Neural crest cell (in vitro differentiated cells): ENCODE results near the gene MYL7. TPM values are rescaled to one million over a fixed set of nuclear protein-coding genes. Genes with fewer than 3 reads are reported as not detected.

ENCODE experiments used
- DNase-seq: peaks from one replicate; pipeline ENCODE4 v3.0.0; 2021; ENCODE audit warnings: low read depth, mixed read lengths, low spot score
- H3K27ac Mint-ChIP-seq: one replicate; pipeline ENCODE4 v1.8.0; 2021; ENCODE audit warnings: mild to moderate bottlenecking, mixed read lengths; ENCODE audit not compliant: unreplicated experiment
- H3K27me3 Mint-ChIP-seq: 2 replicates; pipeline ENCODE4 v1.8.0; 2021; ENCODE audit warnings: low read depth, mild to moderate bottlenecking, mixed read lengths
- H3K36me3 Mint-ChIP-seq: 2 replicates; pipeline ENCODE4 v1.8.0; 2021; ENCODE audit warnings: low read depth, mild to moderate bottlenecking, mixed read lengths
- H3K4me1 Mint-ChIP-seq: 2 replicates; pipeline ENCODE4 v1.8.0; 2021; ENCODE audit warnings: mixed read lengths
- H3K4me3 Mint-ChIP-seq: one replicate; pipeline ENCODE4 v1.8.0; 2021; ENCODE audit warnings: mild to moderate bottlenecking, mixed read lengths
- H3K9me3 Mint-ChIP-seq: 2 replicates; pipeline ENCODE4 v1.8.0; 2021; ENCODE audit warnings: mixed read lengths
- total RNA-seq: library from RNA; stranded (reverse); gene quantifications from 2 replicates; pipeline ENCODE4 v1.2.1, GENCODE V29; 2021
- TF ChIP-seq, protein P1 (sequence below): fragments of 200-600 bp; sonication (generic); conservative IDR thresholded peaks from 2 replicates; pipeline ENCODE4 v1.5.0; 2021; ENCODE audit warnings: antibody characterized with exemption, mild to moderate bottlenecking

The MYL7 gene
- total RNA-seq, 1 donor from 2014 or later, result not detected

DNA sequence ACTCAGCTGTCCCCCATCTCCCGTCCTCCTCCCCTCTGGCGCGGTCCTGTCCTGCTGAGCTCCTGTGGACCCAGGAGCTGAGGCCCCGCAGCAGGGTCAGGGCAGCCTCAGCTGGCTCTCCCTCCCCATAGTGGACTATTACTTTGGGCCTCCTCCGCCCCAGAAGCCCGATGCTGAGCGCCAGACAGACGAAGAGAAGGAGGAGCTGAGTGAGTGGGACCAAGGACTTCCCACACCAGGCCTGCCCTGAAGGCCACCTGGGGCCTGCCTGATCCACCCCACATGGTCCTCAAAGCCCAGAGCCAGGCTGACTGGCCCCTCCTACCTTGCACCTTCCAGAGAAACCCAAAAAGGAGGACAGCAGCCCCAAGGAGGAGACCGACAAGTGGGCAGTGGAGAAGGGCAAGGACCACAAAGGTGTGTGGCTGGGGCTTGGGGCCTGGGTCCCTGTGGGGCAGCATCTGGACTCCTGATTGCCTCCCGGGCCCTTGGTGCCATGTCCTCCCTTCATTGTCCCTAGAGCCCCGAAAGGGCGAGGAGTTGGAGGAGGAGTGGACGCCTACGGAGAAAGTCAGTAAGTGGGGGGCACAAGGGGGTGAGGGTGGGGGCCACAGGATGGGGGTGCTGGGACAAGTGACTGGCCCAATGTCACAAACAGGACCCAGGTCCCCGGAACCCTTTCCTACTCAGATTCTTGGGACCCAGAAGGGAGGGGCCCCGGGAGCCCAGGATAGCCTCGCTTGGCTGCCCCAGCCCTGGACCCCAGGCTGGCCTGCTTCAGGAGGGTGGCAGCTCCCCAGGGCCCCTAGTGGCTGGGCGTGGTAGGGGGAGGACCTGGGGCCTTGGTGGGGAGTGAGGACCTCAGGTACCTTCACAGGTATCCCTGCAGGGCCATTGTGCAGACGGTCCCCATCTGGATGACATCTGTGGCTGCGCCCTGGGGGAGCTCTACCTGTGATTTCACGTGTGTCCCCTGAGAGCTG is 32.1 kb downstream of the MYL7 start:
- H3K27ac Mint-ChIP-seq, result no peak overlapping the region
- H3K36me3 Mint-ChIP-seq, result peaks cover 7% of the 10 kb centered on the region
- TF ChIP-seq, protein P1, sequence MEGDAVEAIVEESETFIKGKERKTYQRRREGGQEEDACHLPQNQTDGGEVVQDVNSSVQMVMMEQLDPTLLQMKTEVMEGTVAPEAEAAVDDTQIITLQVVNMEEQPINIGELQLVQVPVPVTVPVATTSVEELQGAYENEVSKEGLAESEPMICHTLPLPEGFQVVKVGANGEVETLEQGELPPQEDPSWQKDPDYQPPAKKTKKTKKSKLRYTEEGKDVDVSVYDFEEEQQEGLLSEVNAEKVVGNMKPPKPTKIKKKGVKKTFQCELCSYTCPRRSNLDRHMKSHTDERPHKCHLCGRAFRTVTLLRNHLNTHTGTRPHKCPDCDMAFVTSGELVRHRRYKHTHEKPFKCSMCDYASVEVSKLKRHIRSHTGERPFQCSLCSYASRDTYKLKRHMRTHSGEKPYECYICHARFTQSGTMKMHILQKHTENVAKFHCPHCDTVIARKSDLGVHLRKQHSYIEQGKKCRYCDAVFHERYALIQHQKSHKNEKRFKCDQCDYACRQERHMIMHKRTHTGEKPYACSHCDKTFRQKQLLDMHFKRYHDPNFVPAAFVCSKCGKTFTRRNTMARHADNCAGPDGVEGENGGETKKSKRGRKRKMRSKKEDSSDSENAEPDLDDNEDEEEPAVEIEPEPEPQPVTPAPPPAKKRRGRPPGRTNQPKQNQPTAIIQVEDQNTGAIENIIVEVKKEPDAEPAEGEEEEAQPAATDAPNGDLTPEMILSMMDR, result no peak
- H3K9me3 Mint-ChIP-seq, result no peaks in the 10 kb centered on the region
- no peak for DNase-seq
- H3K27me3 Mint-ChIP-seq, result no peaks in the 10 kb centered on the region
- H3K4me1 Mint-ChIP-seq, result peaks cover 14% of the 10 kb centered on the region
- no peak overlapping the region for H3K4me3 Mint-ChIP-seq

DNA sequence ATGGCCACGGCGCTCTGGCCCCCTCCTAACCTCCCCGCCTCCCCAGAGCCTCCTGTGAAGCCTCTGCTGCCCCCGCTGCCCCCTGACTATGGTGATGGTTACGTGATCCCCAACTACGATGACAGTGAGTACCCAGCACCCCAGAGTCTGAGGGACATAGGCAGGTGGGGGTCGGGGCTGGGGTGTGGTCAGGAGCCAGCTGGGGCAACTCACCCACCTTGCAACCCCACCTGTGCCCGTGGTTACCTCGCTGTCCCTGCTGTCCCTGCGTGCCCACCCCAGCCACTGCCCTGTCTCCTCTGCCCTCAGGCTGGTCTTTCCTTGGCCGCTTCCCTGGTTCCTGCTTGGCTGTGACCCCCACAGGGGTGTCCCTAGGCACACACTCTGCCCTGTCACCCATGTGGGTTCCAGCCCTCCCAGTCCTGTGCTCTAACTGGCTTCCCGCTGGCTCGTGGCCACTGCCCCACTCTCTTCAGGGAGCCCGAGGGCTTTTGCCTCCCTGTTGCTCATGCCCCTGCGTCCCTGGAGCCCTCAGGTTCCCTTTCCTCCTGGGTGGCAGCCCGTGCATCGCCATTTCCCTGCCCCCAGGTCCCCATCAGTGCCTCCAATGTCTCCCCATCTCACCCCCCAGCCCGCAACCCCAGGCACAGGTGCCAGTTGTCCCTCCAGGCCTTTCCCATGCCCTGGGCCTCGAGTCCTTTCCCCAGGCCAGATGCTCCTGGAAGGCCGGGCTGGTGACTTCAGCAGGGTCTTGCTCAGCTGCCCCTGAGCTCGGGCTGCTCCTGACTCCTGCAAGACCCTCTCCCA is 33.0 kb downstream of the MYL7 start:
- H3K27ac Mint-ChIP-seq, result no peak overlapping the region
- no peak overlapping the region for H3K4me3 Mint-ChIP-seq
- TF ChIP-seq, protein P1, result no peak
- peaks cover 14% of the 10 kb centered on the region for H3K4me1 Mint-ChIP-seq
- H3K9me3 Mint-ChIP-seq, result no peaks in the 10 kb centered on the region
- DNase-seq, result no peak
- no peaks in the 10 kb centered on the region for H3K27me3 Mint-ChIP-seq
- H3K36me3 Mint-ChIP-seq, result peaks cover 2% of the 10 kb centered on the region

DNA sequence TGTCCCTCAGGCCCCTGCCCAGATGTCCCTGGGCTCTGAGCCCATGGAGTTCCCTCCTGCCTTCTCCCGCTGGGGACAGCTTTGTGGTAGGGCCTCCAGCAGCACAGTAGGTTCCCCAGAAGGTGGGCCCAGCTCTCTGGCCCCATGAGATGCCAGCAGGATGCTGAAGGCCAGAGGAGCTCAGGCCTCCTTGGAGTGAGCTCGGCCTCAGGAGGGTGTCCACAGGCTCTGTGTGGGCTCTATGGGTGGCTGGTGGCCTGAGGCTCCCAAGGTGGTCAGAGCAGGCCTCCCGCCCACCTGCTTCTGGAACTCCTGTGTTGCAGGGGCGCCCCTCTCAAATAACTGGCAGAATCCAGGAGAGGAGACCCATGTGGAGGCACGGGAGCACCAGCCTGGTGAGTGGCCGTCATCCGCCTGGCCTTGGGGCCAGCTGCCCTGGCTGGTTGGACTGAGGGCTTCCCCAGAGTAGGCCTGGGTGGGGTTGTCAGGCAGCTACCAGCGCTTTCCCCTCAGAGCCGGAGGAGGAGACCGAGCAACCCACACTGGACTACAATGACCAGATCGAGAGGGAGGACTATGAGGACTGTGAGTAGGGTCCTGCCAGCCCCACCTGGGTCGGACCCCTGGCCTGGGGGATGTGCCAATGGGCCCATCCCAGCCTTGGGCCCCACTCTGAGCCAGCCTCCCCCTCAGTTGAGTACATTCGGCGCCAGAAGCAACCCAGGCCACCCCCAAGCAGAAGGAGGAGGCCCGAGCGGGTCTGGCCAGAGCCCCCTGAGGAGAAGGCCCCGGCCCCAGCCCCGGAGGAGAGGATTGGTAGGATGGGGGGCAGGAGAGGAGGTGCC is 33.8 kb downstream of the MYL7 start:
- H3K27ac Mint-ChIP-seq, result no peak overlapping the region
- H3K27me3 Mint-ChIP-seq, result no peaks in the 10 kb centered on the region
- no peak overlapping the region for H3K4me3 Mint-ChIP-seq
- peaks cover 14% of the 10 kb centered on the region for H3K4me1 Mint-ChIP-seq
- H3K9me3 Mint-ChIP-seq, result no peaks in the 10 kb centered on the region
- no peak for DNase-seq
- H3K36me3 Mint-ChIP-seq, result peaks cover 2% of the 10 kb centered on the region
- TF ChIP-seq, protein P1, result no peak

DNA sequence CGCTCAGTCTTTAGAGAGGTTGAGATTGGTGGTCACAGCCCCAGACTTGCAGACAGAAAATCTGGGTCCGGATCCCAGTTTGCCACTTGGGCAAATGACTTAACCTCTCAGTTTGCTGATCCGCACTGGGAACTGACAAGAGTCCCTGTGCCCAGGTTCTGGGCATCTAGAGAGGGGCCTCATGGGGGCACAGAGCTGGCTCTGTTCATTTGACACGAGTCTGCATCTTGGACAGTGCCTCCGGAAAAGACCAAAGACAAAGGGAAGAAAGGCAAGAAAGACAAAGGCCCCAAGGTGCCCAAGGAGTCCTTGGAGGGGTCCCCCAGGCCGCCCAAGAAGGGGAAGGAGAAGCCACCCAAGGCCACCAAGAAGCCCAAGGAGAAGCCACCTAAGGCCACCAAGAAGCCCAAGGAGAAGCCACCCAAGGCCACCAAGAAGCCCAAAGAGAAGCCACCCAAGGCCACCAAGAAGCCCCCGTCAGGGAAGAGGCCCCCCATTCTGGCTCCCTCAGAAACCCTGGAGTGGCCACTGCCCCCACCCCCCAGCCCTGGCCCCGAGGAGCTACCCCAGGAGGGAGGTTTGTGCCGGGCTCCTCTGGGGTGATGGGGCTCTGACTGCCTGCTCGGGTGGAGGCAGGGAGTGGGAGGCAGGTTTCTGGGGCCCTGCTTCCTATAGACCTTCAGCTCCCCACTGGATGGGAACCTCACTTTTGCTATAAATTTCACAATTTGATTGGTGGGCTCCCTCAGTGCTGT is 34.6 kb downstream of the MYL7 start:
- Mint-ChIP-seq H3K27me3 (no peaks in the 10 kb centered on the region), H3K4me1 (peaks cover 14% of the 10 kb centered on the region), H3K9me3 (no peaks in the 10 kb centered on the region), H3K27ac (no peak overlapping the region), H3K4me3 (peak overlapping the region; percentile 87), H3K36me3 (peaks cover 2% of the 10 kb centered on the region)
- no peak for DNase-seq
- TF ChIP-seq, protein P1, result no peak
